ENCODE results near the gene EFEMP2.
"Not testable (repeated sequence)": the region's sequence is repeated elsewhere in the genome, so short reads cannot be mapped to it uniquely, and the experiment has no call there.

EFEMP2 gene

GRCh38 chr11:65900125-65900898 is 27.7 kb upstream of the EFEMP2 start, which contains the start of gene FOSL1:
FOSL1 (minus strand) TSS chr11:65900388; CDS start chr11:65900339, 49 bp downstream.
- peak; percentile 70 for DNase-seq

GRCh38 chr11:65899356-65900124 is 26.9 kb upstream of the EFEMP2 start:
- DNase-seq, result peak; percentile 34

- no peak for DNase-seq
Measured at GRCh38 chr11:65898656-65899355, 26.2 kb upstream of the EFEMP2 start.

GRCh38 chr11:65897020-65897471 is 24.4 kb upstream of the EFEMP2 start:
- DNase-seq, result no peak

- no peak for DNase-seq
Measured at GRCh38 chr11:65896034-65896999, 23.7 kb upstream of the EFEMP2 start.

GRCh38 chr11:65895482-65895981 is 22.9 kb upstream of the EFEMP2 start:
- no peak for DNase-seq

- peak; percentile 19 for DNase-seq
Measured at GRCh38 chr11:65894034-65894591, 21.5 kb upstream of the EFEMP2 start.

GRCh38 chr11:65892661-65893317 is 20.2 kb upstream of the EFEMP2 start:
- peak; percentile 21 for DNase-seq

GRCh38 chr11:65892137-65892540 is 19.5 kb upstream of the EFEMP2 start:
- DNase-seq, result not testable (repeated sequence)

GRCh38 chr11:65891219-65892136 is 18.9 kb upstream of the EFEMP2 start:
- peak; percentile 54 for DNase-seq

GRCh38 chr11:65890324-65891218 is 18.0 kb upstream of the EFEMP2 start, which contains the start of gene CCDC85B:
CCDC85B (plus strand) TSS chr11:65890673; CDS start chr11:65890784, 111 bp downstream.
- DNase-seq, result peak; percentile 98

GRCh38 chr11:65888163-65888814 is 15.7 kb upstream of the EFEMP2 start, which contains the start of gene FIBP:
FIBP (minus strand) TSS chr11:65888471; CDS start chr11:65888418, 53 bp downstream.
- DNase-seq, result peak; percentile 99

- no peak for DNase-seq
Measured at GRCh38 chr11:65887723-65888162, 15.1 kb upstream of the EFEMP2 start.

- DNase-seq, result peak; percentile 27
Measured at GRCh38 chr11:65886826-65887722, 14.5 kb upstream of the EFEMP2 start.

GRCh38 chr11:65885808-65886536 is 13.4 kb upstream of the EFEMP2 start:
- no peak for DNase-seq

- no peak for DNase-seq
Measured at GRCh38 chr11:65885231-65885630, 12.6 kb upstream of the EFEMP2 start.

All from right hindlimb (tissue), 1 donor.